HepG2 (cell line): ENCODE results near the gene TAF13. TPM values are rescaled to one million over a fixed set of nuclear protein-coding genes. Genes with fewer than 3 reads are reported as not detected.

Experiments used
- BCL3 ChIP-seq: sonication (generic); formaldehyde crosslinking; IDR thresholded peaks from 2 replicates; pipeline ENCODE4 v1.5.1; 2020; ENCODE audit warnings: mild to moderate bottlenecking, missing genetic modification reagents, moderate library complexity
- CC2D1A ChIP-seq: sonication (generic); formaldehyde crosslinking; IDR thresholded peaks from 2 replicates; pipeline ENCODE4 v1.8.1; 2023; ENCODE audit warnings: mild to moderate bottlenecking, missing genetic modification reagents
- DNMT3B ChIP-seq: conservative IDR thresholded peaks from 2 replicates; pipeline ENCODE4 v1.6.1; 2016; ENCODE audit warnings: missing biosample characterization, control low read depth
- ETS1 ChIP-seq: sonication (generic); formaldehyde crosslinking; IDR thresholded peaks from 2 replicates; pipeline ENCODE4 v1.4.0; 2020; ENCODE audit warnings: missing genetic modification reagents
- HNF1A ChIP-seq, 2 experiments: sonication (generic) in 1 of 2; formaldehyde crosslinking in 1 of 2; IDR thresholded peaks; 2 replicates each; pipeline versions ENCODE4 v1.4.0 to v1.6.1; 2016 to 2020; ENCODE audit warnings: borderline replicate concordance in 1 of 2, low read depth in 1 of 2, mild to moderate bottlenecking in 1 of 2, missing genetic modification reagents in 1 of 2
- HNRNPUL1 ChIP-seq: fragments of 200-400 bp; formaldehyde crosslinking; IDR thresholded peaks from 2 replicates; pipeline ENCODE4 v1.6.1; 2017; ENCODE audit warnings: low read depth, mild to moderate bottlenecking, low read length, moderate library complexity
- ISL2 ChIP-seq: sonication (generic); formaldehyde crosslinking; IDR thresholded peaks from 2 replicates; pipeline ENCODE4 v1.5.0; 2020; ENCODE audit warnings: missing genetic modification reagents
- NR2C2 ChIP-seq: sonication (generic); formaldehyde crosslinking; IDR thresholded peaks from 2 replicates; pipeline ENCODE4 v1.4.0; 2020; ENCODE audit warnings: missing genetic modification reagents, mild to moderate bottlenecking, moderate library complexity, borderline replicate concordance
- RXRA ChIP-seq: sonication (generic); formaldehyde crosslinking; IDR thresholded peaks from 2 replicates; pipeline ENCODE4 v1.5.1; 2020; ENCODE audit warnings: missing genetic modification reagents
- SMYD3 ChIP-seq: sonication (generic); formaldehyde crosslinking; IDR thresholded peaks from 2 replicates; pipeline ENCODE4 v1.8.1; 2023; ENCODE audit warnings: mild to moderate bottlenecking, missing genetic modification reagents
- TRIM24 ChIP-seq: sonication (generic); formaldehyde crosslinking; IDR thresholded peaks from 2 replicates; pipeline ENCODE4 v1.8.0; 2022; ENCODE audit warnings: mild to moderate bottlenecking, missing genetic modification reagents
- ZC3H13 ChIP-seq: sonication (generic); formaldehyde crosslinking; IDR thresholded peaks from 2 replicates; pipeline ENCODE4 v1.8.1; 2023; ENCODE audit warnings: mild to moderate bottlenecking, missing genetic modification reagents, moderate library complexity
- ZNF350 ChIP-seq: sonication (generic); formaldehyde crosslinking; IDR thresholded peaks from 2 replicates; pipeline ENCODE4 v1.4.0; 2020; ENCODE audit warnings: mild to moderate bottlenecking, low read depth, missing genetic modification reagents, borderline replicate concordance
- ZNF354B ChIP-seq: sonication (generic); formaldehyde crosslinking; IDR thresholded peaks from 2 replicates; pipeline ENCODE4 v1.8.0; 2022; ENCODE audit warnings: mild to moderate bottlenecking, missing genetic modification reagents
- ZNF597 ChIP-seq: sonication (generic); formaldehyde crosslinking; IDR thresholded peaks from 2 replicates; pipeline ENCODE4 v1.5.0; 2020; ENCODE audit warnings: missing genetic modification reagents
- ZNF678 ChIP-seq: sonication (generic); formaldehyde crosslinking; IDR thresholded peaks from 2 replicates; pipeline ENCODE4 v1.4.0; 2020; ENCODE audit warnings: mild to moderate bottlenecking, missing genetic modification reagents
- ZNF724P ChIP-seq: sonication (generic); formaldehyde crosslinking; IDR thresholded peaks from 2 replicates; pipeline ENCODE4 v1.8.0; 2022; ENCODE audit warnings: missing genetic modification reagents, borderline replicate concordance
- polyA plus RNA-seq, 8 experiments: library from polyadenylated mRNA; depleted of rRNA in 3 of 8; stranded (reverse) in 7 of 8; unstranded in 1 of 8; fragments of >200 nt; fragmentation: Illumina TruSeq in 4 of 8; extraction: Trizol in 4 of 8; gene quantifications; 2 replicates each; pipeline versions ENCODE4 v1.2.1 to v1.2.3, GENCODE V29; 2011 to 2016; ENCODE audit warnings: low read depth in 4 of 8, missing spikeins in 1 of 8, mixed read lengths in 1 of 8; ENCODE audit not compliant: insufficient read depth in 1 of 8
- total RNA-seq, 5 experiments: library from RNA; depleted of rRNA; stranded (reverse); fragments of >200 nt; fragmentation: Illumina TruSeq; extraction: Trizol; gene quantifications; 2 replicates each; pipeline ENCODE4 v1.2.3, GENCODE V29; 2016; ENCODE audit warnings: low read depth in 1 of 5
- TF ChIP-seq, protein P1 (sequence below): IDR thresholded peaks from 2 replicates; pipeline ENCODE4 v1.6.1; 2016; ENCODE audit warnings: low read depth, borderline replicate concordance

The TAF13 gene
- total and polyA plus RNA-seq, 2 of the 13 experiments (the other 11 are each of a cell fraction or from before 2014, with no cell fraction given) = 11.5 to 36.3 TPM

- TF ChIP-seq ZNF597 (CRISPR knock-in tag) (no peak), NR2C2 (CRISPR knock-in tag) (peak; percentile 74), HNF1A (IDR thresholded peaks at IDR 0.05; ENCODE audit: low read depth) (peak; percentile 47; the same call in 1 of the 2 replicates), HNF1A (CRISPR knock-in tag; IDR thresholded peaks at IDR 0.05; ENCODE audit: borderline replicate concordance) (peak; percentile 86), ZC3H13 (CRISPR knock-in tag) (peak; percentile 80; the same call in 1 of the 2 replicates), ISL2 (CRISPR knock-in tag) (peak; percentile 11; the same call in 1 of the 2 replicates), ZNF724P (CRISPR knock-in tag) (peak; percentile 88; the same call in 1 of the 2 replicates), ZNF678 (CRISPR knock-in tag) (peak; percentile 96; the same call in 1 of the 2 replicates), TRIM24 (CRISPR knock-in tag) (peak; percentile 76; the same call in 1 of the 2 replicates), DNMT3B (no peak), CC2D1A (CRISPR knock-in tag) (no peak), BCL3 (peak; percentile 83; the same call in 1 of the 2 replicates), ZNF350 (CRISPR knock-in tag) (peak; percentile 89), ZNF354B (CRISPR knock-in tag) (no peak; the same call in 1 of the 2 replicates), SMYD3 (CRISPR knock-in tag) (peak; percentile 45; the same call in 1 of the 2 replicates), ETS1 (CRISPR knock-in tag) (no peak; the same call in 1 of the 2 replicates), RXRA (CRISPR knock-in tag) (peak; percentile 57), HNRNPUL1 (peak; percentile 85; the same call in 1 of the 2 replicates)
- TF ChIP-seq, protein P1, sequence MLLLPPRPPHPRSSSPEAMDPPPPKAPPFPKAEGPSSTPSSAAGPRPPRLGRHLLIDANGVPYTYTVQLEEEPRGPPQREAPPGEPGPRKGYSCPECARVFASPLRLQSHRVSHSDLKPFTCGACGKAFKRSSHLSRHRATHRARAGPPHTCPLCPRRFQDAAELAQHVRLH (CRISPR knock-in tag) = no peak; the same call in 1 of the 2 replicates
Observed at GRCh38 chr1:109099938-109100773, 24.4 kb upstream of the TAF13 start (continued).
